KMS-11 (cell line): ENCODE results near the gene SMIM26.

Experiments
- H2AFZ ChIP-seq: fragments of 200-600 bp; sonication (generic); 2 replicates; pipeline ENCODE4 v1.6.1; 2016; ENCODE audit warnings: antibody characterized with exemption, mixed run types, low read depth
- H3K27ac ChIP-seq: fragments of 200-600 bp; sonication (generic); 2 replicates; pipeline ENCODE4 v1.6.1; 2016; ENCODE audit warnings: mild to moderate bottlenecking, mixed run types
- H3K27me3 ChIP-seq: fragments of 200-600 bp; sonication (generic); 2 replicates; pipeline ENCODE4 v1.6.1; 2017; ENCODE audit warnings: mild to moderate bottlenecking, low read depth, mixed run types, moderate library complexity; ENCODE audit not compliant: insufficient read depth
- H3K36me3 ChIP-seq: fragments of 200-600 bp; sonication (generic); 2 replicates; pipeline ENCODE4 v1.6.1; 2017; ENCODE audit warnings: mild to moderate bottlenecking, mixed run types; ENCODE audit not compliant: insufficient read depth
- H3K4me1 ChIP-seq: fragments of 200-600 bp; sonication (generic); 2 replicates; pipeline ENCODE4 v1.6.1; 2016; ENCODE audit warnings: mild to moderate bottlenecking, low read depth, mixed run types; ENCODE audit not compliant: poor library complexity, severe bottlenecking
- H3K4me2 ChIP-seq: fragments of 200-600 bp; sonication (generic); 2 replicates; pipeline ENCODE4 v1.7.0; 2016; ENCODE audit warnings: mild to moderate bottlenecking, mixed run types
- H3K4me3 ChIP-seq: fragments of 200-600 bp; sonication (generic); IDR thresholded peaks from 2 replicates; pipeline ENCODE4 v1.6.1; 2017; ENCODE audit warnings: low read depth, low read length, mixed read lengths; ENCODE audit not compliant: insufficient read depth
- H3K79me2 ChIP-seq: fragments of 200-600 bp; sonication (generic); 2 replicates; pipeline ENCODE4 v1.6.1; 2016; ENCODE audit warnings: low read depth, mixed run types; ENCODE audit not compliant: insufficient read depth
- H3K9ac ChIP-seq: fragments of 200-600 bp; sonication (generic); 2 replicates; pipeline ENCODE4 v1.6.1; 2016; ENCODE audit warnings: mild to moderate bottlenecking, mixed run types
- H4K20me1 ChIP-seq: fragments of 200-600 bp; sonication (generic); 2 replicates; pipeline ENCODE4 v1.6.1; 2016; ENCODE audit warnings: mild to moderate bottlenecking, mixed run types; ENCODE audit not compliant: insufficient read depth
- TF ChIP-seq, protein P1 (sequence below): fragments of 200-600 bp; sonication (generic); conservative IDR thresholded peaks from 2 replicates; pipeline ENCODE4 v1.6.1; 2017; ENCODE audit warnings: low read depth, mild to moderate bottlenecking, antibody characterized with exemption, low read length, moderate library complexity, mixed read lengths

SMIM26 gene

DNA sequence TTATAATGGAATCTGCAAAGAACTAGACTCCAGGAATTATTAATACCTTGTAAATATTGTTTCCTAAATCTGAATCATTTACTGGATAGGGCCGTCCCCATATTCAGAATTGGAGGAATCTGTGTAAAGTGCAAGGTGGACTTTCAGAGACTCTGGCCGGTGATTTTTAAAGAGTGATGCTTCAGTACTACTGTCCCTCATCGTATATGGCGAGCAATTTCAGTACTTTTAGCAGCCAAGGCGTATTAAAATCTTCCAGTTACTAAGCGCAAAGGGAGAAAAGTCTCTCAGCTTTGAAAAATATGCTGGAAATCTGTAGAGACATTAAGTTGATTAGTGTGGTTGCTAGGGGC, 483 bp downstream of the SMIM26 start:
- no peaks in the 10 kb centered on the region for H3K36me3 ChIP-seq
- H3K4me1 ChIP-seq: peaks cover 3% of the 10 kb centered on the region
- peak overlapping the region; percentile 82 for H3K4me2 ChIP-seq
- H2AFZ ChIP-seq: peak overlapping the region; percentile 60
- TF ChIP-seq, protein P1, sequence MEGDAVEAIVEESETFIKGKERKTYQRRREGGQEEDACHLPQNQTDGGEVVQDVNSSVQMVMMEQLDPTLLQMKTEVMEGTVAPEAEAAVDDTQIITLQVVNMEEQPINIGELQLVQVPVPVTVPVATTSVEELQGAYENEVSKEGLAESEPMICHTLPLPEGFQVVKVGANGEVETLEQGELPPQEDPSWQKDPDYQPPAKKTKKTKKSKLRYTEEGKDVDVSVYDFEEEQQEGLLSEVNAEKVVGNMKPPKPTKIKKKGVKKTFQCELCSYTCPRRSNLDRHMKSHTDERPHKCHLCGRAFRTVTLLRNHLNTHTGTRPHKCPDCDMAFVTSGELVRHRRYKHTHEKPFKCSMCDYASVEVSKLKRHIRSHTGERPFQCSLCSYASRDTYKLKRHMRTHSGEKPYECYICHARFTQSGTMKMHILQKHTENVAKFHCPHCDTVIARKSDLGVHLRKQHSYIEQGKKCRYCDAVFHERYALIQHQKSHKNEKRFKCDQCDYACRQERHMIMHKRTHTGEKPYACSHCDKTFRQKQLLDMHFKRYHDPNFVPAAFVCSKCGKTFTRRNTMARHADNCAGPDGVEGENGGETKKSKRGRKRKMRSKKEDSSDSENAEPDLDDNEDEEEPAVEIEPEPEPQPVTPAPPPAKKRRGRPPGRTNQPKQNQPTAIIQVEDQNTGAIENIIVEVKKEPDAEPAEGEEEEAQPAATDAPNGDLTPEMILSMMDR: no peak
- no peaks in the 10 kb centered on the region for H3K27me3 ChIP-seq
- no peak overlapping the region for H3K4me3 ChIP-seq
- no peaks in the 10 kb centered on the region for H3K79me2 ChIP-seq
- no peaks in the 10 kb centered on the region for H4K20me1 ChIP-seq
- H3K27ac ChIP-seq: peak overlapping the region; percentile 50
- peak overlapping the region; percentile 53; the same call in 1 of the 2 replicates for H3K9ac ChIP-seq

DNA sequence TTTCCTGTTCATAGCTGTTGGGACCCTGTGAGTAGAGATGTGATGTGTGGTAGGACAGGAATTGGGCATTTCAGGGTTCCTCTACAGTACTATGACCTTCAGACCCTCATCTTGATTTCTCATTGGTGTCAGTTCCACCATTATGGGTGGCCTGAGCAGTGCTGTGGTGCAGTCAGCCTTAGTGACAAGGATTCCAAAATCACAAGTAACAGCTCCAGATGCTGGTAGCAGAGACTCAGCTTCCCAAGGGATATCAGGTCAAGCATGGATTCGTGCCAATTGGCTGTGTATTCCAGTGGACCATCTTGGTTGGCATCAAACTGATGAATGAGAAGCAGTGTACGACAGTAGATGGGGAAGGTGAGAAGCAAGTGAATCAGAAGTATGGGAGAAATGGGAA, 3.8 kb downstream of the SMIM26 start:
- Histone ChIP-seq H3K27me3 (no peaks in the 10 kb centered on the region), H3K9ac (no peak overlapping the region), H3K4me2 (no peak overlapping the region), H3K4me3 (no peak overlapping the region), H3K79me2 (no peaks in the 10 kb centered on the region), H4K20me1 (no peaks in the 10 kb centered on the region), H2AFZ (no peak overlapping the region), H3K4me1 (peaks cover 3% of the 10 kb centered on the region), H3K36me3 (no peaks in the 10 kb centered on the region), H3K27ac (no peak overlapping the region)
- TF ChIP-seq, protein P1: no peak

DNA sequence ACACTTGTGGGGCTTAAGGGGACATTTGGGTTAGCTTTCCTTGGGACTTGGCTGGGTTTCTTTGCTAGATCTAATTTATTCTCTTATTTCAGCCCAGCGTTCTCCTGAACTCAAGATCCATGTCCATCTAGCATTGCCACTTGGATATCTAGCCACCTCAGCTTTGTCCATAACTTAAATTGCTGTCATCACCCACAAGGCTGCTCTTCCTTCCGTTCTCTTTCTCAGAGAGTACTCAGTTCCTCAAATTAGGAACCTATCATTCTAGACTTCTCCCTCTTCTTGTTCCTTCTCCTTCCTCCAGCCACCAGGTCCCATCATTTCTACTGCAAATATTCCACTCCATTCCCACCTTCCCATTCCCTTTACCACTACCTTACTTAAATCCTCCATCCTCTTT, 4.3 kb downstream of the SMIM26 start:
- Histone ChIP-seq H3K9ac (no peak overlapping the region), H3K27ac (no peak overlapping the region), H3K4me1 (peaks cover 3% of the 10 kb centered on the region), H3K79me2 (no peaks in the 10 kb centered on the region), H4K20me1 (no peaks in the 10 kb centered on the region), H2AFZ (no peak overlapping the region), H3K27me3 (no peaks in the 10 kb centered on the region), H3K4me3 (no peak overlapping the region), H3K36me3 (no peaks in the 10 kb centered on the region), H3K4me2 (no peak overlapping the region)
- TF ChIP-seq, protein P1: no peak

DNA sequence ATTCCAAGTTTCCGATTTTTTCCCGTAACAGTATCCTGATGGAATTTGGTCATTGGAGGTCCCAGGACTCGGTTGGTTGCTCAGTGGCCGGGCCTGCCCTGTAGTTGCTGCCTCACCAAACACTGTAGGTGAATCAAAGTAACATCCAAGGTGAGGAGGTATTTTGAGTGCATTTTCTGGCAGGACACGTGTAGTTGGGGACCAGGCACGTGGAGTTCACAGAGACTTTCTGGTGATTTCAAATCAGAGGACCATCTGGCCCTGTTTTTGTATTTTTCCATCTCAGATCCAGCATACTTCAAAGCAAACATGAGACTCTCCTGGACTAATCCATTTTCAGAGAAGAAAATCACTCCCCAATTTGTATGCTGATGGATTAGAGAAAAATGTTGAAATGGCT, 10.7 kb downstream of the SMIM26 start:
- no peaks in the 10 kb centered on the region for H3K4me1 ChIP-seq
- H3K27ac ChIP-seq: no peak overlapping the region
- H3K4me3 ChIP-seq: no peak overlapping the region
- H4K20me1 ChIP-seq: no peaks in the 10 kb centered on the region
- no peaks in the 10 kb centered on the region for H3K79me2 ChIP-seq
- no peaks in the 10 kb centered on the region for H3K27me3 ChIP-seq
- H3K4me2 ChIP-seq: no peak overlapping the region
- no peak overlapping the region for H2AFZ ChIP-seq
- no peak overlapping the region for H3K9ac ChIP-seq
- TF ChIP-seq, protein P1: no peak
- no peaks in the 10 kb centered on the region for H3K36me3 ChIP-seq

DNA sequence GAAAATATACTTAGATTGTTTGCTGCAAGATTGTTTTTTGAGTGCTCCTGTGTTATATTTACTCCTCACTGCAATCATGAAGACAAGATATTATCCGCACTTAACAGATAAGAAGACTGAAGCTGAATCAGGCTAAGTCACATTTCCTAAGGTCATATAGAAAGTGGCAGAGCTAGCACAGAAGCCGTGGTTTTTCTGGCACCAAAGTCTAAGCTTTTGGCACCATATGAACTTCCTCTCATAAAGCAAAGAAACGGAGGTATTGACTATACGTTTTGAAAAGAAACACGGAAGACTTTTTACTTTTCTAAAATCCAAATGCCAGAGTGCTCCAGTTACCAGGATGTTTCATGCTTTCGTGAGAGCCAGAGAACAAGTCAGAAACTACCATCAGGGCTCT, 11.3 kb downstream of the SMIM26 start:
- H2AFZ ChIP-seq: no peak overlapping the region

More for the DNA sequence above, 11.3 kb downstream of the SMIM26 start:
- Histone ChIP-seq H3K36me3 (no peaks in the 10 kb centered on the region), H3K27me3 (no peaks in the 10 kb centered on the region), H4K20me1 (no peaks in the 10 kb centered on the region), H3K9ac (no peak overlapping the region), H3K27ac (no peak overlapping the region), H3K79me2 (no peaks in the 10 kb centered on the region), H3K4me2 (no peak overlapping the region), H3K4me1 (no peaks in the 10 kb centered on the region), H3K4me3 (no peak overlapping the region)
- TF ChIP-seq, protein P1: no peak
